Glutamatergic neuron (in vitro differentiated cells): ENCODE results near the gene DAZAP1. TPM values are rescaled to one million over a fixed set of nuclear protein-coding genes. Genes with fewer than 3 reads are reported as not detected.

ENCODE experiments used
- DNase-seq: peaks from one replicate; pipeline ENCODE4 v3.0.0; 2022
- H3K27ac Mint-ChIP-seq: one replicate; pipeline ENCODE4 v1.8.0; 2020; ENCODE audit warnings: mild to moderate bottlenecking, mixed read lengths, inconsistent platforms; ENCODE audit not compliant: unreplicated experiment
- H3K27me3 Mint-ChIP-seq: one replicate; pipeline ENCODE4 v1.8.0; 2020; ENCODE audit warnings: mild to moderate bottlenecking, moderate library complexity, mixed read lengths, inconsistent platforms; ENCODE audit not compliant: unreplicated experiment
- H3K36me3 Mint-ChIP-seq: one replicate; pipeline ENCODE4 v1.8.0; 2020; ENCODE audit warnings: mild to moderate bottlenecking, mixed read lengths, inconsistent platforms; ENCODE audit not compliant: unreplicated experiment
- H3K4me1 Mint-ChIP-seq: one replicate; pipeline ENCODE4 v1.8.0; 2020; ENCODE audit warnings: mild to moderate bottlenecking, low read depth, mixed read lengths, inconsistent platforms; ENCODE audit not compliant: unreplicated experiment
- H3K4me3 Mint-ChIP-seq: one replicate; pipeline ENCODE4 v1.8.0; 2020; ENCODE audit warnings: mild to moderate bottlenecking, mixed read lengths, inconsistent platforms; ENCODE audit not compliant: unreplicated experiment
- H3K9me3 Mint-ChIP-seq: one replicate; pipeline ENCODE4 v1.8.0; 2020; ENCODE audit warnings: mild to moderate bottlenecking, moderate library complexity, mixed read lengths, inconsistent platforms; ENCODE audit not compliant: unreplicated experiment
- CTCF ChIP-seq: fragments of 200-600 bp; sonication (generic); IDR thresholded peaks from one replicate; pipeline ENCODE4 v1.5.0; 2021; ENCODE audit not compliant: partially characterized antibody, unreplicated experiment
- total RNA-seq: library from RNA; stranded (reverse); fragmentation: NEBNext Ultra II Directional; extraction: Animal tissue kit (Norgen Biotek cat#: 25700); gene quantifications from one replicate; pipeline ENCODE4 v1.2.1, GENCODE V29; 2021; ENCODE audit not compliant: unreplicated experiment

The DAZAP1 gene
- total RNA-seq, 1 donor from 2014 or later = 135 TPM

GRCh38 chr19:1431759-1432506 is 24.5 kb downstream of the DAZAP1 start:
- no peak for DNase-seq
- no peak overlapping the region for H3K4me3 Mint-ChIP-seq
- H3K27ac Mint-ChIP-seq = peak overlapping the region; percentile 22
- H3K4me1 Mint-ChIP-seq = peaks cover 13% of the 10 kb centered on the region
- TF ChIP-seq CTCF = no peak
- peaks cover 2% of the 10 kb centered on the region for H3K9me3 Mint-ChIP-seq
- no peaks in the 10 kb centered on the region for H3K36me3 Mint-ChIP-seq
- H3K27me3 Mint-ChIP-seq = peaks cover 3% of the 10 kb centered on the region

- Mint-ChIP-seq H3K27ac (no peak overlapping the region), H3K9me3 (peaks cover 2% of the 10 kb centered on the region), H3K27me3 (peaks cover 2% of the 10 kb centered on the region), H3K4me3 (no peak overlapping the region), H3K4me1 (peaks cover 10% of the 10 kb centered on the region), H3K36me3 (no peaks in the 10 kb centered on the region)
- DNase-seq = no peak
- TF ChIP-seq CTCF = no peak
These were observed 25.1 kb downstream of the DAZAP1 start for GRCh38 chr19:1432507-1432887.

- peaks cover 2% of the 10 kb centered on the region for H3K27me3 Mint-ChIP-seq
- H3K36me3 Mint-ChIP-seq = no peaks in the 10 kb centered on the region
- peaks cover 8% of the 10 kb centered on the region for H3K9me3 Mint-ChIP-seq
- no peak for DNase-seq
- no peak for TF ChIP-seq CTCF
- no peak overlapping the region for H3K27ac Mint-ChIP-seq
- peaks cover 3% of the 10 kb centered on the region for H3K4me1 Mint-ChIP-seq
- H3K4me3 Mint-ChIP-seq = no peak overlapping the region
These were observed 26.0 kb downstream of the DAZAP1 start for GRCh38 chr19:1433119-1434039.

- H3K27ac Mint-ChIP-seq = no peak overlapping the region
- H3K27me3 Mint-ChIP-seq = peaks cover 2% of the 10 kb centered on the region
- no peak overlapping the region for H3K4me3 Mint-ChIP-seq
- TF ChIP-seq CTCF = no peak
- H3K36me3 Mint-ChIP-seq = no peaks in the 10 kb centered on the region
- peaks cover 8% of the 10 kb centered on the region for H3K9me3 Mint-ChIP-seq
- peaks cover 3% of the 10 kb centered on the region for H3K4me1 Mint-ChIP-seq
- no peak for DNase-seq
These were observed 26.6 kb downstream of the DAZAP1 start for GRCh38 chr19:1434040-1434366.

- no peak overlapping the region for H3K4me3 Mint-ChIP-seq
- H3K27ac Mint-ChIP-seq = no peak overlapping the region
- H3K9me3 Mint-ChIP-seq = peaks cover 11% of the 10 kb centered on the region
- peaks cover 2% of the 10 kb centered on the region for H3K27me3 Mint-ChIP-seq
- no peaks in the 10 kb centered on the region for H3K36me3 Mint-ChIP-seq
- no peak for DNase-seq
- TF ChIP-seq CTCF = no peak
- H3K4me1 Mint-ChIP-seq = peaks cover 6% of the 10 kb centered on the region
These were observed 27.2 kb downstream of the DAZAP1 start for GRCh38 chr19:1434577-1435060.
